ENCODE data around the gene IREB2. TPM values are rescaled to one million over a fixed set of nuclear protein-coding genes. Genes with fewer than 3 reads are reported as not detected.

The IREB2 gene
- total and polyA plus RNA-seq, 7 donors, result 11.0 to 46.5 (median 29.2) TPM

- peak in 2 of 4 donors; percentile 7 to 13 for ATAC-seq
These were observed 40.6 kb upstream of the IREB2 start for GRCh38 chr15:78397382-78397781.

GRCh38 chr15:78398076-78398825 is 39.8 kb upstream of the IREB2 start:
- DNase-seq, result no peak
- H3K4me1 ChIP-seq, result no peaks in the 10 kb centered on the region
- no peak overlapping the region for H3K4me3 ChIP-seq
- H3K27me3 ChIP-seq (ENCODE audit: insufficient read depth in 3 of 3, low read length in 2 of 3), result peaks cover 0 to 4% (median 3%) of the 10 kb centered on the region in 3 donors
- no peaks in the 10 kb centered on the region for H3K36me3 ChIP-seq (ENCODE audit: insufficient read depth in 1 of 2, low read depth in 1 of 2)
- TF ChIP-seq CTCF (IDR thresholded peaks at IDR 0.05), result no peak
- intact Hi-C loops (cut with DNase I), result no loop called here
- no peak overlapping the region for H3K27ac ChIP-seq
- 75 to 77% (median 77%) methylated on average over 11 of the region's 11 CpGs for WGBS, 3 donors
- no peak for ATAC-seq
- no peaks in the 10 kb centered on the region for H3K9me3 ChIP-seq

More at GRCh38 chr15:78397382-78397781, 40.6 kb upstream of the IREB2 start:
- no peaks in the 10 kb centered on the region for H3K36me3 ChIP-seq (ENCODE audit: insufficient read depth in 1 of 2, low read depth in 1 of 2)
- no peaks in the 10 kb centered on the region for H3K9me3 ChIP-seq
- intact Hi-C loops (cut with DNase I), result no loop called here
- H3K4me1 ChIP-seq, result no peaks in the 10 kb centered on the region
- no peak overlapping the region for H3K27ac ChIP-seq
- 72 to 83% (median 74%) methylated on average over 2 of the region's 2 CpGs for whole genome bisulfite sequencing, 3 donors
- no peak for TF ChIP-seq CTCF (IDR thresholded peaks at IDR 0.05)
- no peak overlapping the region for H3K4me3 ChIP-seq
- no peak for DNase-seq
- H3K27me3 ChIP-seq (ENCODE audit: insufficient read depth in 3 of 3, low read length in 2 of 3), result peaks cover 0 to 4% (median 3%) of the 10 kb centered on the region in 3 donors

- no peak for TF ChIP-seq CTCF (IDR thresholded peaks at IDR 0.05)
- Histone ChIP-seq H3K4me3 (no peak overlapping the region), H3K9me3 (no peaks in the 10 kb centered on the region), H3K27ac (no peak overlapping the region), H3K36me3 (ENCODE audit: insufficient read depth in 1 of 2, low read depth in 1 of 2) (no peaks in the 10 kb centered on the region), H3K27me3 (ENCODE audit: insufficient read depth in 3 of 3, low read length in 2 of 3) (peaks cover 0 to 3% (median 2%) of the 10 kb centered on the region in 3 donors), H3K4me1 (no peaks in the 10 kb centered on the region)
- WGBS, 3 donors, result 79 to 82% (median 79%) methylated on average over 9 of the region's 9 CpGs
- DNase-seq (no peak), ATAC-seq (no peak)
- intact Hi-C loops (cut with DNase I), result no loop called here
These were observed 38.9 kb upstream of the IREB2 start for GRCh38 chr15:78399091-78399490.

GRCh38 chr15:78402061-78402610 is 35.9 kb upstream of the IREB2 start:
- H3K4me3 ChIP-seq, result no peak overlapping the region
- intact Hi-C loops (cut with DNase I), result no loop called here
- TF ChIP-seq CTCF (IDR thresholded peaks at IDR 0.05), result no peak
- 58 to 61% (median 58%) methylated on average over 9 of the region's 9 CpGs for WGBS, 3 donors
- ATAC-seq (no peak), DNase-seq (no peak)
- no peak overlapping the region for H3K27ac ChIP-seq
- H3K36me3 ChIP-seq (ENCODE audit: insufficient read depth in 1 of 2, low read depth in 1 of 2), result no peaks in the 10 kb centered on the region
- H3K4me1 ChIP-seq, result no peaks in the 10 kb centered on the region
- H3K27me3 ChIP-seq (ENCODE audit: insufficient read depth in 3 of 3, low read length in 2 of 3), result peaks cover 0 to 14% (median 3%) of the 10 kb centered on the region in 3 donors
- H3K9me3 ChIP-seq, result no peaks in the 10 kb centered on the region

Measured in psoas muscle (tissue), 8 donors.